GM19468 (cell line): ENCODE results near the gene USP49.
"Not testable (repeated sequence)": the region's sequence is repeated elsewhere in the genome, so short reads cannot be mapped to it uniquely, and the experiment has no call there.

Experiments used
- ATAC-seq: cut with Tn5 transposase; IDR thresholded peaks from one replicate; pipeline ENCODE4 v1.9.1; 2021; ENCODE audit warnings: mild to moderate bottlenecking, moderate library complexity, moderate number of reproducible peaks; ENCODE audit not compliant: unreplicated experiment; ENCODE audit errors: extremely low read depth

USP49 gene

DNA sequence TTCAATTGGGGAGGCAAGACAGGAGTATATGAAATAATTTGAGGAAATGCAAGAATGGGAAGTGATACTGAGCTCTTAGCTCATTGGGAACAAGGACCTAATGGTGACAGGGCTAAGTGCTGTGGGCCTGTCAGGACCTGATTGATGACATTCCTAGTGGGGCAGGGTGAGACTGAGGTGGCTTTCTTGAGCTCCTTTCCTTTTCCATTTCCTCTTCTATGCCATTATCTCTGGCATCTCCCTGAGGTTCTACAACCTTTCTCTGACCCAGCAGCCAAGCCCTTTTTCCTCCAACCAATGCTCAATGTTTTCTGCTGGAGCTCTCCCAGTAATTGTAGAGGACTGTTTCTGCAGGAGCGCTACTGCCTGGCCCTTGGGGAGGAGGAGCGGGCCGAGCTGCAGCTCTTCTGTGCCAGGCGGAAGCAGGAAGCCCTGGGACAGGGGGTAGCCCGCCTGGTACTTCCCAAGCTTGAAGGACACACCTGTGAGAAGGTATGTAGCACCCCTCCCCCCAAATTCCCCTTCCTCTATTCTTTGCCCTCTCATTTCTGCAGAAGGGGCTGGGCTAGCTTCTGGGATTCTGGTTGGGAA lies 110.5 kb downstream of the USP49 start:
- no peak for ATAC-seq

DNA sequence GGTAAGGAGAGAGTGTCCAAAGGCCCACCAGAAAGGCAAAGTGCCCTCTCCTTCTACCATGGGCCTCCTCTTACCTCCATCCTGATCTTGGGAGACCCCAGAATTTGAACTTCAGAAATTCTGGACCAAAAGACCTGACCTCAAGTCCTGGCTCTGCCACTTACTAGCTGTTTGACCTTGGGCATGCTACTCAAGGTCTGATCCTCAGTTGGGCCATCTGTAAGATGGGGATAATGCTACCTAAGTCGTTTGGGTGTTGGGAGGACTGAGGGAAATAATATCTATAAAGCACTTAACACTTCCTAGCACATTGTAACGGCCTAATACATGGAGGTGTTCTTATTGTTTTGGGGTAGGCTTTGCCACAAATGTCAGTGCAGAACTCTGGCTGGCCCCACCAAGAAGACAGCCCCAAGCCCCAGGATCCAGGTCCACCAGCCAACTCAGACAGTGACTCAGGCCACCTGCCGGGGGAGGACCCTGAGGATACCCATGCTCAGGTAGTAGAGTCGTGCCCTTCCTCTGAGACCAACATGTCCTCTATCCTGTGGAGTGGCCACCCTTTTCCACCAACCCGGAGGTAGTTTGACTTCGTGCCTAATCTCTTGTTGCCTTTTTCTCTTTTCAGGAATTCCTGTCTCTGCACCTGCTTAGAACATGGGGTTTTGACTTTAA lies 111.9 kb downstream of the USP49 start:
- ATAC-seq: no peak

DNA sequence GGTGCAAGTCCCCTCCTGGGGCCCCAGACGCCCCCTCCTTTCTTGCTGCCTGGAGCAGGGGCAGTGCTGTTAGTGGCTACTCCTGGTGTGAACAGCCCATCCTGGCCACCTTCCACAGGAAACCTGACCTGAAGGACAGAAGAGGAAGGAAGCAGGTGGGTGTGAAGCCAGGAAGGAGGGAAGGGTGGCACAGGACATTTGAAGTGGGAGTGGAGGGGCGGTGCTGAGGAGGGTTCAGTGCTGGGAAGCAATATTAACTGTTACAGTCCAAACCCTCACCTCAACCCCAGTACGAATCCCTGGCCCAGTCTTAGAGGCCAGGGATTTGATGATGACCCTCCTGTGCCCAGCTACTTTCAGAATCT lies 113.8 kb downstream of the USP49 start:
- ATAC-seq: no peak

DNA sequence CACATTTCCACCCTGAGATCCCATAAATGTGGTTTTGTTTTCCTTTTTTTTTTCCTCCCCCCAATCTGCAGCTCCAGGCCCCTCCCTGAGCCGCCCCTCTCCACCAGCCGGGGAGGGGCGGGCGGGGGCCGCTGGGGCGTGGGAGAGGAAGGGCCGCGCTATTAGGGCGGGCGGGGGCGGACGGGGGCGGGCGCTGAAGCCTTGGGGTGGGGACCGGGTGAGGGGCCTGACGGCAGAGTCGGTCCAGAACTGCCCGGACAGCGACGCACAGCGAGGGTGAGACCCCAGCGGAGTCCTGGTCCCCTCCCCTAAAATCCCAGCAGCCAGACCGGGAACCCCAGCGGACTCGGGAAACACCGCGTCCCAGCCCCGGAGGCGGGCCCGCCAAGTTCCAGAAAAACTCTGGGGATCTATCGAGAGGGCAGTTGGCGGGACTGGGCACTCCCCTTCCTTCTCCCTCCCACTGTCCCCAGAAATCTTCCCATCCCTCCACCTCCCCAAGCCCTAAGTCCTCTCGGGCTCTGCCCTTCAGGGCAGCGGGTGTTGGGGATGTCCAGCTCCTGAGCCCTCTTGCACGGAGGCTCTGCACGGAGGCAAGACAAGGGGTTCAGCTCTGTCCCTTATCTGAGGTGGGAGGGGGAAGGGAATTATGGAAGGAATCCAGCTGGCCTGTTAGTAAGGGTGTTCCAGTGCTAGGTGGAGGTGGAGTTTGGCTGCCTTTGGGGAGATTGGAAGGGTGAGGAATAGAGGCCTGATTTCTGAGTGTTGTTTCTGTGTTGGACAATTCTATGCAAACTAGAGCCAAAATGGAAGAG lies 114.4 kb downstream of the USP49 start, which contains the start of gene PRICKLE4:
TSS of gene PRICKLE4 (plus strand) at position 232 of the 815 bp plus-strand sequence. CDS start 2,692 bp downstream, outside the sequence.
- ATAC-seq: no peak

DNA sequence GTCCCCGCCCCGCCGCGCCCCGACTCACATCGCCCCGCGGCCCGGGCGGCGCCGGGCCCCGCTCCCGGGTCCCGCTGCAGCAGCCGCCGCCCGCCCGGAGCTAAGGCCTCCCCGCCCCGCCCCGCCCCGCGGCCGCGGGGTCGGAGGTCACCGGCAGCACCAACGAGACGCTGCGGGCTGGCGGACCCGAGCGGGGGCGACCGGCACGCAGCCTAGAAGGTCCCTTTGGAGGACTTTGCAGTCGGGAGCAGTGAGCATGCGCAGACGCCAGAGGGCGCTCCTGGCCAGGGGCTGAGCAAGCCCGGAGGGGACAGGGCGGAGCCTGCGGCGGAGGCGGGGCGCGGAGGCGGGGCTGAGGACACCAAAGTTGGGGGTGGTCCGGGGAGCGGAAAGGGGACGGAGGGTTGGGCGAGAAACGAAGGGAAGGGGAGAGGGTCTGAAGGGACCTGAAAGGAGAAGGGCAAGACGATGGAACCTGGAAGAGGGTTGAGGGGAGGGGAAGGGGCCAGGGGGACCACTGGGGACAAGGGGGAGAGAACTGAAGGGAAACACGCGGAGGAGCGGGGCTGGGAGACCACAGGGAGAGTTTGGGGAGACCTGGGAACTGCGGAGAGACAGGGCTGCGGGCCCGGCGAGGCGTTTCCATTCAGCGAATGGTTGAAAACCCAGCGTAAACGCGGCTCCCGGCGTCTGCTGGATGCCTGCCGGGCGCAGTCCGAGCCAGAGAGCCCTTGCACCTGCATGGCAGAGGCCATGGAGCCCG lies 115.2 kb downstream of the USP49 start, which contains the start of gene FRS3:
TSS of gene FRS3 (minus strand) at position 113 of the 763 bp plus-strand sequence. CDS start 2,913 bp downstream, outside the sequence.
- ATAC-seq: peak; percentile 96

DNA sequence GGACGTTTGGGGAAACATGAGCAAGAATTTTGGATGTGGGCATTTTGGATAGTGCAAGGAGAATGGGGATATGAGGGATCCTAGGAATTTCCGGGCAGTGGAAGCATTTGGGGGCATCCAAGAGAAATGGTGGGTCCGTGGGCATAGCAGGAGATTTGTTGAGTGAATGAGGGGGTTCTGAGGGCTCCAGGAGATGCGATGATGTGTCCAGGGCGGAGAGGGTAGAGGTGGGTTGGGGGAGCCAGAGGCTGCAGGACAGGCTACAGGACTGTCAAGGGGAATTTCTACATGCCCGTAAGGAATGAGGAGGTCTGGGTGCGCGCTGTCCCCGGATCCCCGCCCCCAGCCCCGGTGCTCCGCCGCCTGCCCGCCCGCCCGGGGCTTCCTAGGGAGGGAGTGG lies 115.8 kb downstream of the USP49 start:
- no peak for ATAC-seq

DNA sequence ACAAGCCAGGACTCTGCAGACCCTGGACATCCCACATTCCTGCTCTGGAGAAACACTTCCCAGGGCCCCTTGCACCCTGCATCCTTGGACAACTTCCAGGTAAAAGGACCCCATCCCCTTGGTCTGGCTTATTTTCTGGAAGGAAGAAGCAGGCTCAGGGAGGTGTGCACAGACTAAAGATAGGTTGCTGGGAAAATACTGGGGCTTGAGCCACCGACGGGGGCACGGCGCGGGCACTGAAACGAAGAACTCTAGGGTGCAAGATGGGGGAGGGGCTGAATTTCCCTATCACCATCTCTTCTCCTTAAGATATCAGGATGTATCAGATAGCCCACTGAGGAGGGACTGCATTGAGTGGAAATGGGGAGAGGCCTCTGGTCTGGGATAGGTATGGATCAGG lies 116.3 kb downstream of the USP49 start:
- no peak for ATAC-seq

DNA sequence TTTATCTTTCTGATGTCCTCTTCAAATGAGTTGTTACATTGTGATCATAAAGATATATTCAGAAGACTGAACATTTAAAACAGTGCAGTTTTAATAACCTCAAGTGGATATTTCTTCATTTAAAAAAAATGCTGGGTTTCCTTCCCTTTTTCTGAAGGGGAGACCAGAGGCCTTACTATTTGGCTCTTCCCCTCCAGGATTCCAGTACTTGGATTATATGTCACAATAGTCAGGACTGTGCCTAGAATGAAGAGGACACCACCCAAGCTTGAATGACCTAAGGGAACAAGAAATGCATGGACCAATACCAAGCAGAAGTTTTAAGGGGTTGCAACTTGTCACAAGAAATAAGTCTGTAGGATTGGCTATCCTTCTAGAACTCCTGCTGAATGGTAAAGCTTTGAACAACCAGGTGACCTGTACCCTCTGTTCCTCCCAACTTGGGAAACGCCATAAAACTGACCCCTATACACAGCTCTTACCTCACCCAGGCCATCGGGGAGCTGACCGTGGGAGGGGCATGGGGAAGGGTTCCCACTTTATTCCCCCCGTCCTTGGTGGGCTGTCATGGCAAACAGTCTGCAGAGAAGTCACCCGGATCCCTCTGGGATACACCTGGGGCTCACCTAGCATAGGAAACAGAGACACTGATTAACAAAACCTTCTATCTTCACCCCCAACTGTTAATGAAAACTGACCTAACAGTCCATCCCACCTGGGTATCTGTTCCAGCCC lies 117.5 kb downstream of the USP49 start:
- no peak for ATAC-seq

DNA sequence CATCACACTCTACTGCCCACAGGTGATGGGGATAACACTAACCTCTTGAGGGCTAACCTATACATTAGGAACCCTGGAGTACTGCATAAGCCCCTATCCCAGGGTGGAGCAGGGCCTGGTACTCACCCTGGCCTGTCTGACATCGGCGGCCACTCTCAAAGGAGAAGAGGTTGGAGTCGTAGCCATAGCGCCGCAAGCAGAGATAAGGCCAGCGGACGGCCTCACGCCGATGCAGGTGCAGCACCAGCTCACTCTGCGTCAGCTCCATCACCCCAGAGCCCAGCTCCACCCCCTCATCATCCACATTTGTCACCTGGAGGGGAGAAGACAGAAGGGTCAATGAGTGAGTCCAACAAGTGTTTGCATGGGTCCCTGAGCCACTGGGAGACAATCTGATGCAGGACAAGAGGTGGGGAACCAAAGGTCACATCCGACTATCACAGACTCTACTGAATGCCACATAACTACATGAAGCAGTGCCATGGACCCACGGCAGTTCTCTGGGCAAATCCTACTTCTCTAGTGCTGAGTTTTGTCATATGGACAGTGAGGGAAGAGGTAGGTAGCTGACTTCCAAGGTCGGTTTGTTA lies 119.8 kb downstream of the USP49 start:
- no peak for ATAC-seq

DNA sequence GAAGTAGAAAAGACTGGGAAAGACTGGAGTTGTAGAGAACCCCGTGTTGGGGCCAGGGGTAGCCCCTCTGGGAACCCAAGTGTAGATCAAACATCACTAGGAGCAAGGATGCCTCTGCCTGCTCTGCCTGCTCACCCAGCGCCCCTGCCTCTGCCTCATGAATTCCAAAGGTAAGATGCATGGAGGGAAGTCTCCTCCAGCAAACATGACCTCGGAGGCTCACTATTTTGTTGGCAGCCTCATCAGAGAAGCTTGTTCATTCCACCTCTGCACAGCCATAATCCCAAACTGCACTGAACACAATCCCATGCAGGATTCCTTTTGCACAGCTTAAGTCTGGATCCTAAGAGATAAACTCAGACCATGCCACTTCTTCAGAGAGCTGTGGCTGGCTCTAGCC lies 120.3 kb downstream of the USP49 start:
- ATAC-seq: no peak

DNA sequence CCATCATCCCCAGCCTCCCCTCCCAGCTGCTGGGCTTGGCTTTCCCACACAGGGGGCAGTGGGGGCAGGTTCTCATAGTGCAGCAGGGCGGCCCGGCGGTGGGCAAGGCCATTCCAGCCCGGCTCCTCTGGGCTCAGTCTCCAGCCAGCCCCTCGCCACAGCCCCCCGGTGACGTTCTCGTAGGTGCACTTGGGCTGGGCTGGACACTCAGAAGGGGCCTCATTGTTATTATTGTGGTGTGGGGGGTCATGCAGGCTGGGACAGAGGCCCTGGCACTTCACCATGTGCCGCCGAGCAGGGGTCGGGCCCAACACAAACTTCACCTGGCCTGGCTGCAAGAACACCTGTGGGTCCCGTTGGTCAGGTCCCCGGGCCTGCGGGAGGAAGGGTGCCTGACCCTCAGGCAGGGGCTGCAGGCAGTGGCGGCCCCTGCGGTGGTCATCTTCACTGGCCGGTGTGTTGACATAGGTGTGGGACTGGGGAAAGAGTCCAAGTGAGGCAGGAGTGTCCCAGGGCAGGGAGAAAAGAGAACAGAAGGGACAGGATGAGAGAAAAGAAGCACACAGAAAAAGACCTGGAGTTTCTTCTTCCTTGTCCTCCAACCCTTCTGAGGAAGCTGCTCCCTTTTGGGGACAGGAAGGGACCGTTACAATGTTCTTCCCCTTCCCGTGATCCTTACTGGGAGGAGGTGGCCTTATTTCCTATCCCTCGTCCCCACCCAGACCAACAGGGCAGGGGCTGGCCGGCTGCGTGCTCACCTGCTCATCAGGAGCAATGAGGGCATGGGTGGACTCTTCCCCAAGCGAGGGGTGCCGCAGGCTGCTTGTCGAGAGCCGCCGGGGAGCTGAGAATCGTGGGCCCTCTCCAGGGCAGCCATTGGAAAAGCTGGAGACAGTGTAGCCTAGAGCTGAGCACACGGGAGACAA lies 123.9 kb downstream of the USP49 start:
- no peak for ATAC-seq

DNA sequence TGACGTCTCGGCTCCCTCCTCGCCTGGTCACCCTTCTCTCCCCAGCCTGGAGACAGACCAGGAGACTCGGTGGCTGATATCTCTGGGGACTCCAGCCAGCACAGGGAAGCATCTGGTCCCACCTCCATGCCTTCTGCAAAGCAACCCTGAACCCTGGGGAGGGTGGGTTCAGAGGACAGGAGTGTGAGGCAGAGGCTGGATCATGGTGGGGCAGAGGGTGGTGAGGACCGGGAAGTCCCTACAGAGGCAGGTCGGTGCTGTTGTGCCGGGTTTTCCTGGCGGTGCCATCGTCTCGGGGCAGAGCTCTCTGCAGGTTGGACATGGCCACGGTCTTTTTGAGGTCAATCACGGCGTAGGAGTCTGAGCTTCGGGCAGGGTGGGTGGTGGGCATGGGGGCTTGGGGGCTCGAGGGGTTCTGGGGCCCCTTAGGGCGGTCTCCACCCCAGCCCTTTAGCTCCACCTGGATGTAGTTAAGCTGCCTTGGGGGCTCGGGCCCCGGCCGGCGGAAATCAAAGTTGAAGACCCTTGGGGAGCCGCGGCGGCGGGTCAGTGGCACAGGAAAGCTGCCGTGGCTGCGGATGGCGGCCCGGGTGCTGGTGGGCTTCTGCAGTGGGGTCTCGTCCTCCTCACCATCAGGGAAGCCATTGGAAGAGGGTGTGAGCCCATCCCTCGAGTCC lies 124.7 kb downstream of the USP49 start:
- no peak for ATAC-seq

DNA sequence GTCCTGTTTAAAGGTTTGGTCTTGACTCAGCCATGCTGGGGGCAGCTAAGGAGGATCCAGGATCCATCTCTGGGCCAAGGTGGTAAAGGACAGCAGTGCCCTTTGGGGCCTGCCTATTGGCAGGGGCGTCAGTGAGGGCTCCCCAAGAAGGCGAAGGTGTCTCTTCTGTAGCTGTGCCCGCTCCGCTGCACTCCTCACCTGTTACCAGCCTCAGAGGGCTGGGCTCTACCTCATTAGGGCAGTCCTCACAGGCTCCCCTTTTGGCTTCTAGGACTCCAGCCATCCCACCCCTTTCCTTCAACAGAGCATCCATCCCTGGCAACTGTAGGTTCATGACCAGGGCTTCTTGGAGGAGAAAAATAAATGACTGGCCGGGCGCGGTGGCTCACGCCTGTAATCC lies 125.8 kb downstream of the USP49 start:
- ATAC-seq: no peak

DNA sequence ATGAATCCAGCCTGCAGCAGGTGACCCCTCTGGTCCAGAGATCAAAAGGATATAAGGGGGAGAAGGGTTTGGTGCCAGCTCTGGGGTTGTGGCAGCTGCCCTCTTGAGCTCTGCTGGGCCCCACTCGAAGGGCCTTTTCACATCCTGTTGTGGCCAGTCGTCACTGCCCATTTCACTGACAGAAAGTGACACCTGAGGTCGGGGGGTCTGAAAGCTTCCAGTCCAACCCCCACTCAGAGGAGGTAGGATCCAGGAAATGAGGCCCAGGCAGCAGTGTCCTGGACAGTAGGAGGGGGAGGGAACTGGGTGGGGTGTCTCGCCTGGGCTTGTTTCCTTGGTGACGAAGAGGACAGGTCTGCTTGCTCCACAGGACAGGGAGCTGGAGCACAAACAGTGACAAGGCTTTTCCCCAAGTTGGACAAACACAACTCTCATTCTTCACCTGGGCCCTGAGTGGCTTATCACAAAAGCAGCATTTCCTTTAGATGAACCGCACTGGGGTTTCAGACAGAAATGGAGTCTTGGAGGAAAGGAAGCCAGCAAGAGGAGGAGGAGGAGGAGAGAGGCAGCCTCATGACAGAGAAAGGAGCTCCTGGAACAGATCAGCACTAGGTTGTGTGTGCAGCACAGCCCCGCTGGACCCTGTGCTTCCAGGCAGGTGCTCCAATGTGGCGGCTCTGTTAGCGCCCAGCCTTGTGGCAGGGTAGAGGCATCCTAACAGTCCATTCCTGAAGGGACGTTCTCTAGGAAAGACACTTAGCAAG lies 126.4 kb downstream of the USP49 start:
- ATAC-seq: no peak

DNA sequence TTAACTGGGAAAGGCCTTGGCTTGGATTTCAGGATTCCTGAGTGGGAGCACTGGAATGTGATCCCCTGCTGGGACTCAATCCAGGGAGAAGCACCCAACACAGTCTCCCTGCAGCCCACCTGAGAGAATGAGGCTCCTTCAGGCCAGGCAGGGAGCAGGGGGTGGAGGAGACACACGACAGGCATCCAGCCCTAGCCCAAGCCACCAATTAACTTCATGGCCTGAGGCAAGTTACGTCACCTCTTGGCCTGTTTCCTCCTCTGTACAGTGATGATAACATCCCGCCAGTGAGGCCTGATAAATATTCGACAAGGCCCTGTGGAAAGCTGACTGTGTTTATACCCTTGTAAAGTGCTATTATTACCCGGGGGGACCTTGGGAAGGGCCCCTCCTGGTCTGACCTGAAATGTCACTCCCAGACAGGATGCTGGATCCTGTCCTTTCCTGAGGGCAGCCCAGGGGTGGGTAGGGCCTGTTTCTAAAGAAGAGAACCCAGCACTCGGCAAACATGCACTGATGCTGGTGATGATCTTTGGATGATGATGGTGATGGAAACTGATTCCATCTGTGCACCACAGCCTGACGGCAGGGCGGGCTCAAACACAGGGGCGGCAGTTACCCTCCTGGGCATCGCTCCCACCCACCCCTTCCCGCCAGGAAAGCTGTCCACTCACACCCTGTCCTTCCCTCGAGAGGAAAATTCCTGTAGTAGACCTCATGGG lies 127.9 kb downstream of the USP49 start:
- ATAC-seq: no peak

DNA sequence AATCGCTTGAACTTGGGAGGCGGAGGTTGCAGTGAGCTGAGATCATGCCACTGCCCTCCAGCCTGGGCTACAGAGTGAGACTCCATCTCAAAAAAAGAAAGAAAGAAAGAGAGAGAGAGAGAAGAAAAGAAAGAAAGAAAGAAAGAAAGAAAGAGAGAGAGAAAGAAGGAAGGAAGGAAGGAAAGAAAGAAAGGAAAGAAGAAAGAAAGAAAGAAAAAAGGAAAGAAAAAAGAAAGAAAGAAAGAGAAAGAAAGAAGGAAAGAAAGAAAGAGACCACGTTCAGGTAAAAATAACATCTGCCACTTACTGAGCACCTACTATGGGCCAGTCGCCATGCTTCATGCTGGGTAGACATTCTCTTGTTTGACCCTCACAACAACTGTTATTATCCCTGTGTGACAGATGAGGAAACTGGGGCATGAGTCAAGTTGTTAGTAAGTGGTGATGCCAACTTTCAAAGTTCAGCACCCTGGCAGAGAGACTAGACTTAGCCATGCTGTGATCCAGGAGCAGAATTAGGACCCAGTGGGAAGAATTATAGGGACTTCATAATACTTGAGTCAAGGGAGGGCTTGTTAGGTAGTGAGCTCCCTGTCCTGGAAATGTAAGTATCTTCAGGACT lies 129.0 kb downstream of the USP49 start:
- ATAC-seq: not testable (repeated sequence)
